ENCODE data around the gene VAV2.

Gene VAV2

DNA sequence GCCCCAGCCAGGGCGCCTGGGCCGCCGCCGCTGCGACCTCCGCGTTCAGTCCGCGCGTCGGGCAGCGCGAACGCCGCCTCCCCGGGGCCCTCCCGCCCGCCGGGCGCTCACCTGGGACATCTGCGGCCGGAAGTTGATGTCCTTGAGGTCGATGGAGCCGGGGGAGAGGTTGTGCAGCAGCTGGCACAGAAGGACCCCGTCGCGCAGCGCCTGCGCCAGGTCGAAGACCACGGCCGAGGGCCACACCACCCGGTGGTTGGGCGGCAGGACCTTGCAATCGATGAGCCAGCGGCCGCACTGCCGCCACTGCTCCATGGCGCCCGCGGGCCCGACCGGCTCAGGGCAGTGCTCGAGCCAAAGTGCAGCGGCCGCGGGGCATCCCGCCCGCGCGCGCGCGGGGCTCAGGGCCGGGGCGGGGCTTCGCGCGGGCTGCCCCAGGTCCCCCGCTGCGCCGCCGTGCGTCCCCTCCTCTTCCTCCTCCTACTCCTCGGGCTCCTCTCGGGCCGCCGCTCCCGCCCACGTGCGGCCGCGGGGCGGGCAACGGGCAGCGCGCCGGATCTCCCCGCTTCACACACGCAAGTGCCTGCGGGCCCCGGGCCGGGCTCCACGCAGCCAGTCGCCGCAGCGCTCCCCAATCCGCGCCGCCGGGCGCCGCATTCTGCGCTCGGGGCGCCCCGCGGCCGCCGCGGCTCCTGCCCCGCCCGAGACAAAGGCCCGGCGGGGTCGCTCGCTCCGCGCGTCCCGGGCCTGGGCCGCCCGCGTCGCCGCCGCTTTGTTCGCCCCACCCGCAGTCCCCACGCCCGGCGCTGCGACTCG, at the start of gene VAV2:
VAV2 (minus strand) TSS at position 361 of the 816 bp plus-strand sequence; CDS start at position 315, 46 bp downstream.
- DNase-seq = peak; percentile 39 to 59

DNA sequence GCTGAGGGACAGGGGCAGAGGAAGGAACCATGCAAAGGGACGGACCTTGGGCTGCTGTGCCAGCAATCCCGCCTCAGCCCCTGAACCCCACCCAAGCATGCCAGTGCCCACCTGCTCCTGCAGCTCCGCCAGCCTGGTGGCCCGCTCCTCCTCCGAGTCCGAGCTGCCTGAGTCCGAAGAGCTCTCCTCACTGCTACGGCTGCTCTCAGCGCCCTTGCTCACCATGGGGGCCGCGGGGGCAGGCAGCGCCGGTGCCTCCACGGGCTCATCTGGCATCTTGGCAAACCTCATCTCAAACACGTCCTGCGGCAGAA, 49.5 kb upstream of the VAV2 start:
- DNase-seq = no peak

DNA sequence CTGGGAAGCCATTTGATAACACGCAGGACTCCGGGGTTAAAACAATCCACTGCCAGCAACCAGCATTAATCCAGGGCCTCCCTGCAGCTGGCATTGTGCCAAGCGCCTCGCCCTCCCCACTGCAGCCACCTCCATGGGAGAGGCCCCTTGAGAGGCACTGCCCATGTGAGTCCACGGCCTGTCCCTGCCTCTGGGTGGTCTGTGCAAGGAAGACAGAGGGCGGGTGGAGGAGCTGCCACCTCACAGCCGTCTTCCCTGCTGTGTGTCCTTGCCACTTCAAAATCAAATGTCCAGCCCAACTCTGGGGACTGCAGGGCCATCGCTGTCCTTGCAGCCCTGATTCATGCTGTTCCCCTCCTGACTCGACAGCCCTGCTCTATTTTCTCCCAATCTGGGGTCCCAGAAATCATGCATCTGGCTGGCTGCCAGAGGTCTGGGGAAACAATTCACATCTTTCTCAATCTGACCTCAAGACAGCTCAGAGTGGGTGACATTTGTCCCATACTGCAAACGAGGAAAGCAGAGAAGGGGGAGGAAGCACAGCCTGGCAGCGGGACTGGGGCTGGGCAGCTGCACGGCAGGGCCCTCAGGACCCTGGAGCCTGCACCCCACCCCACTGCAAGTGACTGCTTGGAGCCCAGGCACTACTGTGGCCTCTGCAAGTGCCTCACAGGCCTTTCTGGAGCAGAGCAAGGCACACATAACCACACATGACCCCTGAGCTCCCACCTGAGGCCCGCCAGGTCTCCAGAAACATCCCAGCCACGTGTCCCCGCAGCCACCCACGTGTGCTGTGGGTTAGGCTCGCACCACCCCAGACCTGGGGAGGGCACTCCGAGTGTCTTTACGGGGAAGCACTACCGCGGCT, 48.9 kb upstream of the VAV2 start:
- DNase-seq = no peak

- no peak for DNase-seq
Observed at GRCh38 chr9:134040176-134040565, 48.0 kb upstream of the VAV2 start.

GRCh38 chr9:134039386-134040175, 47.5 kb upstream of the VAV2 start:
- DNase-seq = no peak

DNA sequence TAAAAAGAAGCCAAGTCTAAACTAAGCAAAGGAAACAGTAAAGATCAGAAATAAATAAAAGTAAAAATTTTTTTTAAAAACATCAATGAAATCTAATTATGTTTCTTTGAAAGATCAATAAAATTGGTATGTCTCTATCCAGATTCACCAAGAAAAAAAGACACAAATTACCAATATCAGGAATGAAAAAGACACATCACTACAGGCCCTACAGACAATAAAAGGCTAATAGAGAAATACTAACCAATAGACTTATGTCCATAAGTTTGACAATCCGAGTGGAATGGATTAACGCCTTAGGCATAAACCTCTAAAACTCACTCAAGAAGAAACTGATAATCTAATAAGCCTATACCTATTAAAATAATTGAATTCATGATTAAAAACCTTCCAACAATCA, 45.5 kb upstream of the VAV2 start:
- no peak for DNase-seq

DNA sequence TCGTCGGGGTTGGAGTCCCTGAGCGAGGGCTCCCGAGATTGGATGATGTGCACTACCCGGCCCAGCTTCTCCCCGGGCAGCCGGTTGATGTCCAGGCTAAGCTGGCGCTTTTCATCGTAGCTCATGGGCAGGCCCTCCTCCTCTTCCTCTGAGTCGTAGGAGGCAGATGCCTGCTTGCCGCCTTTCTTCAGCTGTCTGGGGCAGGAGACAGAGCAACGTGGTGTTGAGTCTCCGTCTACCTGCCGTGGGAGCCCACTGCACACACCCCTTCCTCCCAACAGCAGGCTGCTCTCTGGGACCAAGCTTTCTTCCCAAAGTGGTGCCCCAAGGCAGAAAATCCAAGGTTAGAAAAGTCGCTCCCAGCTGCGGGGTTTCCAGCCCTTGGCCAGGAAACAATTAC, 44.0 kb upstream of the VAV2 start:
- no peak for DNase-seq

DNA sequence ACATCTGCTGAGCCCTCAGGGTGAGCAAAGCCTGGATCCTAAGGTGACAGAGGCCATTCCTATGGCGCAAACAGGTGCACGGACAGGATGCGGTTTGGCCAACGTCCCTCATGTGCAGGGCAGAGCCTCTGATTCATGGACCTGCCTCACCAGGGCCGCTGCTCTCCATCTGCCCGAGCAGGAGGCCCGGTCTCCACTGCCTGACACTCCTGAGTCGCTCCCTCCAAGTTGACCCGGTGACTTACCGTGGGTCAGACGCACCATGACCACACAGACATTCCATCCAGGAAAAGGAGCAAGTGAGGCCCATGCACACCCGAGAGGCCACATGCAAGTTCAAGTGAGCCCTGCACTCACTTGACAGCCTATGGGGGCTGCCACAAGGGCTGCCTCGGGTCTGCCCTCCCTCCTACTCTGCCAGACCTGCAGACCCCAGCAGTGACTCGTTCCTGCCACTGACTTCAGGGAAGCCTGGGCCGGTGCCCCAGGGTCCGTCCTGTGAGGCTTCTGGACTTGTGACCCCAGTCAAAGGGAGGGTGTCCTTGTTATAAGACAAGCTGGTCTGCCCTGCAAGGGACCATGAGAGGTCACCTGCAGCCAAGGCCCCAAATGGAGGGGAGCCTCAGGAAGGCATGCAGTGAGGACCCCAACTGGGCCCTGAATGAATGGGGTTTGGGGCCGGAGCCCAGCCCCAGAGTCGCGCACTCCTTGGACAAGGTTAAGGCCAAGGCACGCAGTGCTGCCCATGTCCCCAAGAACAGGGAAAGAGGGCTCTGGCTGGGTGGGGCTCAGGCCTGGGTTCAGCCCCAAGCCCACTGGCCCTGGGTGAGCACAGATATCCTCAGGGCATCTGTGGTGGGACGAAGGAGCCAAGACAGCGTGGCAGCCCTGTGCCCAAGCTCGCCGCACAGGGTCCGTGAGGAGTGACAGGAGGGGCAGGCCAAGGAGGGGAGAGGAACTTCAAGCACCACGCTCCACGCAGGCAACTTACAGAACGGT, 43.2 kb upstream of the VAV2 start:
- DNase-seq = no peak

- DNase-seq = no peak
Observed at GRCh38 chr9:134034215-134035040, 42.3 kb upstream of the VAV2 start.

GRCh38 chr9:134033516-134034214, 41.5 kb upstream of the VAV2 start:
- DNase-seq = no peak

DNA sequence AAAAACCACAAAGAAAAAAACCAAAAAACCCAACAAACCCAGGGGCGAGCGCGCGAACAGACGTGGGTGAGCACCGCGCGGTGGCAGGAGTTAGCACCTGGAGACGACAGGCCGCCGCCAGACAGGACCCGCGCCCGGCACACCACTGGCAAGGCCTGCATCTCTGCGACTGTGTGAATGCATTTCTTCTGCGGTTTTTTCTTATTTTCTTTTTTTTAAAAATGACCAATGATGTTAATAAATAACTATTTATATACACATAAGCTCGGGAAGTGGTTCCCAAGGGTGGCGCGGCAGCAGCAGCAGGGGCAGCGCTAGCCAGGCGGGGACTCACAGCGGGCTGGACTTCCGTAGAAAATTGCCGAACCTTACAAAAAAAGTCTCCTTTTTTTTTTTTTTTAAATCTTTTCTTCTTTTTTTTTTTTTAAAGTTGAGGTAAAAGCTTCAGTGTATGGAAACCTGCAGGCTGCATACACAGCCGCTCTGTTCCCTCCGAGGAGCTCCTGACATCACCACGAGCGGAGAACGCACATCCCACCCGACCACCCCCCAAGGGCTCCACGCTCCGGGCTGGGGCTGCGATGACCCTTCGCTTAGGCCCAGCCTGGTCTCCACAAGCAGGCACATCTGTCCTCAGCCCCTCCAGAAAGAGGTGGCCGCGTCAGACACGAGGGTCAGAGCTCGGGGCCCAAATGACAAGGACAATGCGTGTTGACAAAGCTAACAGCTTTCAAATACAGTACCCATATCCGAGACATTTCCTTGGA, 40.5 kb upstream of the VAV2 start:
- no peak for DNase-seq

DNA sequence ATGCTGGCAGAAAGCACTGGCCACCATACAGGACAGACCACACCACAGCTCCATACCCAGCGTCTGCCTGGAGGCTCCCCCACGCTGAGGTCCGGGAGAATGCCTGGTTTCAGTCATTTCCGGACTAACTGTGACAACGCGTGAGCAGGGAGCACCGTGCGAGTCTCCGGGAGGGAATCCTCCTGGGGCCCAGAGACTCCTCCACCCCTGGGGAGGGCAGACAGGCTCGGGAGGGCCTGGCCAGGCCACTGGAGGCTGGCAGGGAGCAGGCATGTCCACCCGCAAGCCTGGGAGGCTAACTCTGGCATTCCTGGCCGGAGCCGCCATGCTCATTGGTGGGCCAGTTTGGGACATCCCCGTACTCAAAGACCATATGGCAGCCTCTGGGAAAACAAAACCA, 39.7 kb upstream of the VAV2 start:
- DNase-seq = no peak

DNA sequence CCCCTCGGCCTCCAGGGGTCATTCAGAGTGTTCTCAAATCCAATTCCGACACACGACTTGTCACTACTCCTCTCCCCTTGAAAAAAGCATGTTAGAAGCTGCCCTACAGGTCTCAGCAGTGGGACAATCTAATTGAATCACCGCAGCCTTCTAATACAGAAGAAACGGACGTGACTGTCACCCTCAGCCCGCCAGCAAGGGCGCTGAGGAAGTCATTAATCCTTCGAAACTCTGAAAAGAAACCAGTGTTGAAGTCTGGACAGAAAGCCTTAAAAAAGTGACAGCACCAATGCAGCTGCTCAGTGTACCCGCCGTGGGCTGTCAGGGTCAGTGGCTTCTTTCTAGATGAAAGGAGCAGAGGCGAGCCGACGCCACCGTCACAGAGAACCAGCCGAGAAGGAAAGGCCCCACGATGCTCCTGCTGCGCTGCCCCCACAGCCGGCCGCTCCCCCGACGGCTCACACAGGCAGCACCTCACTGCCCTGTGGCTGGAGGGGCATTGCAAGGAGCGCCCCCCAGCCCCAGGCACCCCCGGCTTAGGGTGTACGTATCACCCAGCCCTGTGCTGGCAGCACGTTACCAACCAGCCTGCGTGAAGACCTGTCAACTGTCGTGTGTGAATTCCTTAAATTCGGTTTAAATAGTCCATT, 38.8 kb upstream of the VAV2 start:
- no peak for DNase-seq

GRCh38 chr9:134029248-134030226, 37.4 kb upstream of the VAV2 start:
- DNase-seq = no peak

GRCh38 chr9:134028575-134029247, 36.6 kb upstream of the VAV2 start:
- DNase-seq = no peak

- DNase-seq = no peak
Observed at GRCh38 chr9:134028076-134028475, 36.0 kb upstream of the VAV2 start.

GRCh38 chr9:134027561-134027960, 35.4 kb upstream of the VAV2 start:
- DNase-seq = no peak

All from CD4-positive, alpha-beta T cell treated with Interleukin-1 beta for 1 hour (primary cell).